HTERT RPE-1 (cell line): Measurements from ENCODE around the gene METTL27.
"Not testable (repeated sequence)": the region's sequence is repeated elsewhere in the genome, so short reads cannot be mapped to it uniquely, and the experiment has no call there.

Source experiments
- in situ Hi-C: fragments of 300-500 bp; cut with MboI; formaldehyde crosslinking; loops from 4 replicates; pipeline ENCODE4 v1.14.3; 2020; ENCODE audit warnings: low sequenced_read_pairs

The METTL27 gene

GRCh38 chr7:73839743-73840714 lies 2.3 kb downstream of the METTL27 start:
- in situ Hi-C loops = no loop called here

DNA sequence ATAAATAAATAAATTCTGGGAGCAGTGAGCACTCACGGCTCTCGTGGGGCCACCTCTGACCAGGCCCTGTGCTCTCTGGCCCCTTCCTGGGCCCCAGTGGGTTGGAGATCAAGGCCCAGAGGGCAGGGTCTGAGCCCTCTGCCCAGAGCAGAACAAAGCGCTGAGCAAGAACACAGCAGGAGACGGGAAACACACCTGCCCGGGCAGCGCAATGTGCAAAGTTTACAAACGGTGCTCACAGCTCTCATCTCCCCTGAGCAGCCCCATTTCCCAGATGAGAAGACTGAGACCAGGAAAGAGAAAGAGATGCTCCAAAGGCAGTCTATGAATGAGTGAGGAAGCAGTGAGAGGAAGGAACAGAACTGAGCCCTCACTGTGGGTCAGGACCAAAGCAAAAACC lies 3.0 kb downstream of the METTL27 start:
- in situ Hi-C loops = no loop called here

- in situ Hi-C loops = no loop called here
Observed at GRCh38 chr7:73838642-73839041, 3.7 kb downstream of the METTL27 start.

DNA sequence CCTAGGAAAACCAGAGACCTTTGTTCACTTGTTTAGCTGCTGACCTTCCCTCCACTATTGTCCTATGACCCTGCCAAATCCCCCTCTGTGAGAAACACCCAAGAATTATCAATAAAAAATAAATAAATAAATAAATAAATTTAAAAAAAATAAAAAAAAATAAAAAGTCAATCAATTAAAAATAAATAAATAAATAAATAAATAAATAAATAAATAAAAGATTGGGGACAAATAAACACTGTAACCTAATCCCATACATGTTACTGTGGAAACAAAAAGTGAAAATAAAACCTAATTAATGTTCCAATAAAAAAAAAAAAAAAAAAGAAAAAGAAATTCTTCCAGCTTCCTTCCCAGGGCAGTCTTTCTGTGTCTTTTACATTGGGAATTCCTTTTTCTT lies 5.1 kb downstream of the METTL27 start:
- in situ Hi-C loops = not testable (repeated sequence)

DNA sequence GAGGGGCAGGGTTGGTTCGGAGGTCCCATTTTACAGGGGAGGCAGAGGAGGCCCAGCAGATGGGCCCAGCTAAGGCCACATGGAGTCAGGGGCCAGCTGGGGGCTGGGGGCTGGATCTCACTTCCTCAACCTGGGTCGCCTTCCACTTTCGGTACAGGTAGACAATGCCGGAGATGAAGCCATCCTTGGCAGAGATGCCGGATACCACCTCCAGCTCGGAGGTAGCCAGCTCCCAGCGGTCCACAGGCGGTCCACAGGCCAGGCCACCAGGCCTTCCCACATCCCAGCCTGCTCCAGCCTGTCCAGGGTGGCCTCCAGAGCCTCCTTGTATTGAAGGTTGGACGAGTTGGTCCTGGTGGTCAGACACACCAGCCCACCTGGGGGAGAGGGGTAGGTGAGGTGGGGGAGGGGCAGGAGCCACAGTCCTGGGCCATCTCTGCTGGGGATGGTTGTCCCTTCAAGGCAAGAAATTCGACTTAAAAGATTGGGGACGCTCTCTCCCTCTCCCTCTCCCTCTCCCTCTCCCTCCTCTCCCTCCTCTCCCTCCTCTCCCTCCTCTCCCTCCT lies 7.6 kb downstream of the METTL27 start:
- in situ Hi-C loops = no loop called here

DNA sequence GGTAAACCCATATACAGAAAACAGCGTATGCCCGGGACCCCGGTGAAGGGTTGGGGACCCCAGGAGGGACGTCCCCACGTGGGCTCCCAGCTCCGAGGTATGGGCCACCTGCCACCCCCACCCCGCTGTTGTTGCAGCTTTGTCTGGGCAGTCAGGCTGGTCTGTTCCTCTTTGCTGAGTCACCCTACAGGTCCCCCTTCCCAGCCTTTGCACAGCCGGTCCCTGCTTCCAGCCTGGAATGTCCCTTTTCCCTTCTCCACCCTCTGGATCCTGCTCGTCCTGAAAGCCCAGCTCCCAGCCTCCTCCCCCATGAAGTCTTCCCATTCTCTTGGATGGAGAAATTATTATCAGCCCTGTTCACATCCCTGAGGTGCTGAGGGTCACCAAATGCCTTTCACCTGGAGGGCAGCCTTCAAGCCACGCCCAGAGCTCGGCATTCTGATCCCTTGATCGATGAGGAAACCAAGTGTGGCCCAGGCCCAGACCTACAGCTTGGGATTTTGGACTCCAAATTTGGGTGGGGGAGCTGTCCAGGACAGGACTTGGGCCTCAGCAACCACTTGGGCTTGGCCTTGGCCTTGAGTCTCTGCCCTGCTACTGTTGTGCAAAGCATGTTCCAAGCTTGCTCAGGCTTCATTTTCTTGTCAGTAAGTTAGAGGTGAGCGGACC lies 8.9 kb downstream of the METTL27 start:
- in situ Hi-C loops = no loop called here

- in situ Hi-C loops = no loop called here
Observed at GRCh38 chr7:73832806-73833205, 9.5 kb downstream of the METTL27 start.

DNA sequence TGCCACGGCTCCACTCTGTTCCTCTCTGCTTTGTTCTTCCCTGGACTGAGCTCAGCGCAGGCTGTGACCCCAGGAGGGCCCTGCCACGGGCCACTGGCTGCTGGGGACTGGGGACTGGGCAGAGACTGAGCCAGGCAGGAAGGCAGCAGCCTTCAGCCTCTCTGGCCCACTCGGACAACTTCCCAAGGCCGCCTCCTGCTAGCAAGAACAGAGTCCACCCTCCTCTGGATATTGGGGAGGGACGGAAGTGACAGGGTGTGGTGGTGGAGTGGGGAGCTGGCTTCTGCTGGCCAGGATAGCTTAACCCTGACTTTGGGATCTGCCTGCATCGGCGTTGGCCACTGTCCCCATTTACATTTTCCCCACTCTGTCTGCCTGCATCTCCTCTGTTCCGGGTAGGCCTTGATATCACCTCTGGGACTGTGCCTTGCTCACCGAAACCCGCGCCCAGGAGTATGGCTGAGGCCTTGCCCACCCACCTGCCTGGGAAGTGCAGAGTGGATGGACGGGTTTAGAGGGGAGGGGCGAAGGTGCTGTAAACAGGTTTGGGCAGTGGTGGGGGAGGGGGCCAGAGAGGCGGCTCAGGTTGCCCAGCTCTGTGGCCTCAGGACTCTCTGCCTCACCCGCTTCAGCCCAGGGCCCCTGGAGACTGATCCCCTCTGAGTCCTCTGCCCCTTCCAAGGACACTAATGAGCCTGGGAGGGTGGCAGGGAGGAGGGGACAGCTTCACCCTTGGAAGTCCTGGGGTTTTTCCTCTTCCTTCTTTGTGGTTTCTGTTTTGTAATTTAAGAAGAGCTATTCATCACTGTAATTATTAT lies 10.3 kb downstream of the METTL27 start:
- in situ Hi-C loops = no loop called here

- in situ Hi-C loops = no loop called here
Observed at GRCh38 chr7:73831584-73831833, 10.8 kb downstream of the METTL27 start.

DNA sequence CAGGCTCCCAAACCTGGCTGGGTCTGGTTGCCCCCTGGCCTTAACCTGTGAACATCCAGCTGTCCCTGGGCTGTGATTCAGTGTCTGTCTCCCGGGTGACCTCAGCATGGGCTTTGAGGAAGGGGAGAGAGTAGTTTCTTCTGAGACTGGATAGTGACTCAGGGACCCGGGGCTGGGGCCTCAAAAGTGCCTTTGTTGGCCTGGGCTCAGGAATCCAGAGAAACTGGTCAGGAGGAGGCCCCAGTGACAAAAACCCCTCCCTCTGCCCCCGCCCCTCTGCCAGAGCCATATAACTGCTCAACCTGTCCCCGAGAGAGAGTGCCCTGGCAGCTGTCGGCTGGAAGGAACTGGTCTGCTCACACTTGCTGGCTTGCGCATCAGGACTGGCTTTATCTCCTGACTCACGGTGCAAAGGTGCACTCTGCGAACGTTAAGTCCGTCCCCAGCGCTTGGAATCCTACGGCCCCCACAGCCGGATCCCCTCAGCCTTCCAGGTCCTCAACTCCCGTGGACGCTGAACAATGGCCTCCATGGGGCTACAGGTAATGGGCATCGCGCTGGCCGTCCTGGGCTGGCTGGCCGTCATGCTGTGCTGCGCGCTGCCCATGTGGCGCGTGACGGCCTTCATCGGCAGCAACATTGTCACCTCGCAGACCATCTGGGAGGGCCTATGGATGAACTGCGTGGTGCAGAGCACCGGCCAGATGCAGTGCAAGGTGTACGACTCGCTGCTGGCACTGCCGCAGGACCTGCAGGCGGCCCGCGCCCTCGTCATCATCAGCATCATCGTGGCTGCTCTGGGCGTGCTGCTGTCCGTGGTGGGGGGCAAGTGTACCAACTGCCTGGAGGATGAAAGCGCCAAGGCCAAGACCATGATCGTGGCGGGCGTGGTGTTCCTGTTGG lies 11.4 kb downstream of the METTL27 start, which contains the start of gene CLDN4:
TSS of gene CLDN4 (plus strand) at position 316 of the 903 bp plus-strand sequence. CDS start at position 522, 206 bp downstream.
- in situ Hi-C loops = no loop called here

- in situ Hi-C loops = no loop called here
Observed at GRCh38 chr7:73829921-73830680, 12.2 kb downstream of the METTL27 start.

DNA sequence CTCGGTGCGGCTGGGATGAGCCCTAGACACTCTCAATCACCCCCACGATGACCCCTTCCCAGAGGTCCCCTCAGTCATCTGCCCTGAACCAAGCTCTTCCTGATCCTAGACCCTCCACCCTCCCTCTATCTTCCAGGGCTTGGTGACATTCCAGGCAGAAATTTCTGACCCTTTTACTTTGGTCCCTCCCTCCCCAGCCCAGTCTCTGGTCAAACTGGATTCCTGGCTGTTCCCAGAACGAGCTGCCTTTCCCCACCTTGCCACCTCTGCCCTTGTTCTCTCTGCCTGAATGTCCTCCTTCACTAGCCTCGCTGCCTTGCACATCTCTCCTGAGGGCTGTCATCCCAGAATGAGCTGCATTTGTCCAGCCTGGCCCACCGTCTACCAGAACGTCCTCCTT lies 12.8 kb downstream of the METTL27 start:
- in situ Hi-C loops = no loop called here

GRCh38 chr7:73828972-73829371 lies 13.3 kb downstream of the METTL27 start:
- in situ Hi-C loops = no loop called here

GRCh38 chr7:73828107-73828803 lies 14.1 kb downstream of the METTL27 start:
- in situ Hi-C loops = no loop called here

DNA sequence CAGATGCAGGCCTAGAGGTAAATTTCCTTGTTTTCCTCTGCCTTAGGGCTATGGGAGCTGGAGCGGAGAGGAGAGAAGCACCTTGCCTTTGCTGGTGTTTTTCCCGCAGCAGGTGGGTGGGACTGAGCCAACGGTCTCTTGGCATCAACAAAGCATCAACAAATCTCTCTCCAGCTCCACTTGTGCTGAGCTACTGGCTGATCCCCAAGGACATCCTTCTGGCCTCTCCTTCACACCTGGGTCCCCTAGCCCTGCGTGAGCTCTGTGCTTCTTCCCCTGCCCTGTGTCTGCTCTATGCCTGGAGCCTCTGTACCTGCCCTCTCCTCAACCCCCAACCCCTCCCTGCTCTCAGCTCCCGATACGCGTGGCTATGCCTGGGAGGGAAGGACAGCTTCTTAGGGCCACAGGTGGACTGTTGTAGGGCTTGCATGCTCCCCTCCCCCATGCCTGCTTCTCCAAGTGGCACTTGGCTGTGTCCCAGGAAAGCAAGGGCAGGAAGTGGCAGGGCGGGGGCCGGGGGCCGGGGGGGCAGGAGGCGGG lies 14.7 kb downstream of the METTL27 start:
- in situ Hi-C loops = no loop called here

DNA sequence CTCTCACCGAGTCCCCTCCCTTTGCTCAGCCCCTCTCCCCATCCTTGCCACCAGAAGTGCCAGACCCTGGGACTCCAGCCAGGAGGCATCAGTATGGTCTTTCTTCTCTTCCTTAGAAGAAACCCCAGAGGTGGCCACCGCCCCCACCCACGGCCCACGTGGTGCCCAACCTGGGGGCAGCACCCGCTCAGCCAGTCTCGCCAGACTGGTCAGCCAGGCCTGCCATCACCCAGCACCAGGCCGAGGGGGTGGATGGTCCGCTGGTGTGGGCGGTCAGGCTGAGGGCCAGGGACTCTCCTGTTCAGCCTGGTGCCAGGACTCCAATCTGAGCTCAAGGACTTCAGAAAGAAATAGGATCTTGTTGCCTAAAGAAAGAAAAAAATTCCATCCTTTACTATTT lies 17.3 kb downstream of the METTL27 start:
- in situ Hi-C loops = no loop called here

DNA sequence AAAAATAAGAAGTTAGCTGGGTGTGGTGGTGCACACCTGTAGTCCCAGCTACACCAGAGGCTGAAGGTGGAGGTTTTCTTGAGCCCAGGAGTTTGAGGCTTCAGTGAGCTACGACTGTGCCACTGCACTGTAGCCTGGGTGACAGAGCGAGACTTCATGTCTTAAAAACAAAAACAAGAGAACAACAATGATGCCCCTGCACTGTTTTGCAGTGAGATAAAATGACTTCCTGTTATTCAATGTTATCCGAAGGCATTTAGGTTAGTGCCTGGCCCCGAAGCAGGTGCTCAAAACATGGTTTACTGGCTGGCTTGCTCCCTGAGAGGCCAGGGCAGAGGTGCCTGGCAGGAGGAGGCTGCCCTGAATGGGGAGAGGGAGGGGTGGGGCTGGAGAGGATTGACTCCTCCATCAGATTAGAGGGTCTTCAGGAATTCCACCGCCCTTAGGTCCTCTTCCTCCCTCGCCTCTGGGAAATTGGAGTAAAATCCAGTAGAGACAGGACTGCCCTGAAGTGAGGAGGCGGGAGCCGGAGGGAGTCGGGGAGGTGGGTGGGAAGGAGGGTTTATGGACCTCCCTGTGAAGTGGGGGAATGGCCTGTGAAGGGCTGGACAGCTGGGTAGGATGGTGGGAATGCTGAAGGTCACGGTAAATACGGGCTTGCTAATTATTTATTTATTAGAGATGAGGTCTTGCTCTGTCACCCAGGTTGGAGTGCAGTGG lies 18.3 kb downstream of the METTL27 start:
- in situ Hi-C loops = no loop called here

DNA sequence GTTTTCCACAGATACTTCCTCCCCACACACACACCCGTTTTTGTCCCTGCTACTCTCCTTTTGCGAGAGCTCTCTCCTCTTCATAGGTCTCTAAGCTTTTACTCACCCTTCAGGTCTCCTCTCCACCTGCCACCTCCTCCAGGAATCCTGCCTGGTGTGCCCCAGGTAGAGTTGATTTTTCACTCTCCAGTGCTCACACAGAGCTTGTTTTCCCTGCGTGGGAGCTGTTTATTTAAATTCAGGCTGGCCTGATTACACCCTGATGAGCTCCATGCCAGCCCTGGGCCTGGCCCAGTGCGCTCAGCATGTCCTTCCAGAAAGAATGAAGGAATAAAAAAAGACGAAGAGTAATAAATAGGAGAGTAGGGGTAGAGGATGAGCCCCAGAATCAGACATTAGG lies 19.1 kb downstream of the METTL27 start:
- in situ Hi-C loops = no loop called here
